GM18499 (cell line): ENCODE results near the gene CAB39.

ENCODE experiments used
- ATAC-seq: cut with Tn5 transposase; IDR thresholded peaks from one replicate; pipeline ENCODE4 v1.9.1; 2021; ENCODE audit warnings: moderate number of reproducible peaks; ENCODE audit not compliant: insufficient read depth, unreplicated experiment

The CAB39 gene

GRCh38 chr2:230869914-230870543, 157.4 kb downstream of the CAB39 start:
- no peak for ATAC-seq
